ENCODE data around the gene CHD8. TPM values are rescaled to one million over a fixed set of nuclear protein-coding genes. Genes with fewer than 3 reads are reported as not detected.

CHD8 gene
- total and polyA plus RNA-seq, 10 of the 15 experiments (the other 5 are each of a cell fraction or from before 2014, with no cell fraction given) = 20.2 to 79.5 (median 35.5) TPM

DNA sequence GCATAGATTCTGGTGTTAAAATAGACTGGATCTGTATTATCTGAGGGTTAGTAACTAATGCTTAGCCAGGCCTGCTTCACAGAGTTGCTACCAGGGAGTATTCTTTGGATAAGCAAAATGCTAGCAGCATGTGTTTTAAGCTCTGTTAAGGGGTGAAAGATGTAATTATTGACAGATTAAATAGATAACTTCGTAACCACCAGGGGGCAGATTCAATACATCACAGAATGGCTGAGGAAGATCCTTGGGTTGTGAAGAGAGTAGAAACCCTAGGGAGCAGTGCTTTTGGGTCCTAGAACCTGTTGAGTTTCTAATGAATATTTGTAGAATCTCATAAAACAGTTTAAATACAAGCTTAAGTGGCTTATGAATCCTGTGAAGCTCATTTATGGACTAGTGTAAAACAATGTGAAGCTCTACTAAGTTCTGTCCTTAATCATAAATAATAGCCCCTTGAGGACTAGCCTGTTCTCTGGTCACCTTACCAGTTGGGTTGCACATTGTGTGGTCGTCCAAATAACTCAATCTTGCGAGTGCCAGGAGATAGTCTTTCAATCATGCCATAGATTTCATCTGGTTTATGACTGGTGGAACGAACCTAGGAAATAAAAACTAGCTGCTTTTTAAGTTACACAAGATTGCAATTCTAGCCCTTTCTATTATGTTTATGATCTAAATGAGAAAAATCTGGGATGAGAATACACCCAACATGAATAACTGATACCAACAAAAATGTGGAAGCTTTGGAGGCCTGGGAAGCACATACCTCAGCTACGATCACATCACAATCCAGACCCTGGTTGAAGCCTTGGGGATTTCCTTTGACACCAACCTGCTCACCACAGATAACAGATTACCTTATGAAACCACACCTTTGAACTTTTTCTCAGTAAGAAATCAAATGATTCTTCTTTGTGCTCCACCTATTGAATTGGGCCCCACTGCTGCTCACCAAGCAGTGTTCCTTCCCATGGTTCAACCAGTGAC is 42.9 kb upstream of the CHD8 start (continued):
- TF ChIP-seq, protein P1, sequence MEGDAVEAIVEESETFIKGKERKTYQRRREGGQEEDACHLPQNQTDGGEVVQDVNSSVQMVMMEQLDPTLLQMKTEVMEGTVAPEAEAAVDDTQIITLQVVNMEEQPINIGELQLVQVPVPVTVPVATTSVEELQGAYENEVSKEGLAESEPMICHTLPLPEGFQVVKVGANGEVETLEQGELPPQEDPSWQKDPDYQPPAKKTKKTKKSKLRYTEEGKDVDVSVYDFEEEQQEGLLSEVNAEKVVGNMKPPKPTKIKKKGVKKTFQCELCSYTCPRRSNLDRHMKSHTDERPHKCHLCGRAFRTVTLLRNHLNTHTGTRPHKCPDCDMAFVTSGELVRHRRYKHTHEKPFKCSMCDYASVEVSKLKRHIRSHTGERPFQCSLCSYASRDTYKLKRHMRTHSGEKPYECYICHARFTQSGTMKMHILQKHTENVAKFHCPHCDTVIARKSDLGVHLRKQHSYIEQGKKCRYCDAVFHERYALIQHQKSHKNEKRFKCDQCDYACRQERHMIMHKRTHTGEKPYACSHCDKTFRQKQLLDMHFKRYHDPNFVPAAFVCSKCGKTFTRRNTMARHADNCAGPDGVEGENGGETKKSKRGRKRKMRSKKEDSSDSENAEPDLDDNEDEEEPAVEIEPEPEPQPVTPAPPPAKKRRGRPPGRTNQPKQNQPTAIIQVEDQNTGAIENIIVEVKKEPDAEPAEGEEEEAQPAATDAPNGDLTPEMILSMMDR (IDR thresholded peaks at IDR 0.05 in 2 of 3, conservative IDR thresholded peaks at IDR 0.05 in 1 of 3; ENCODE audit: control insufficient read depth in 2 of 3, extremely low read depth in 1 of 3, insufficient read depth in 1 of 3, low read depth in 3 of 3, low read length in 3 of 3) = peak; percentile 34 to 61 (median 42)
- TF ChIP-seq PAX8 (IDR thresholded peaks at IDR 0.05) = no peak
- TF ChIP-seq MTA2 (IDR thresholded peaks at IDR 0.05; ENCODE audit: low read depth) = peak; percentile 39; the same call in 1 of the 2 replicates
- no peak for TF ChIP-seq WRNIP1 (IDR thresholded peaks at IDR 0.05; ENCODE audit: borderline replicate concordance, low read depth, low read length)
- TF ChIP-seq NR2C1 (IDR thresholded peaks at IDR 0.05) = 0 out of 2 replicates have a peak, but pooled peaks have one; percentile 17
- no peak for TF ChIP-seq BMI1 (IDR thresholded peaks at IDR 0.05; ENCODE audit: borderline replicate concordance)
- TF ChIP-seq DPF2 (IDR thresholded peaks at IDR 0.05) = no peak
- TF ChIP-seq SMAD5 (IDR thresholded peaks at IDR 0.05; ENCODE audit: low read depth) = no peak
- TF ChIP-seq ZNF384 (IDR thresholded peaks at IDR 0.05; ENCODE audit: borderline replicate concordance, low read depth, low read length) = no peak
- TF ChIP-seq SMC3 (IDR thresholded peaks at IDR 0.05; ENCODE audit: borderline replicate concordance, low read length) = peak; percentile 83; the same call in 1 of the 2 replicates
- TF ChIP-seq, protein P2, sequence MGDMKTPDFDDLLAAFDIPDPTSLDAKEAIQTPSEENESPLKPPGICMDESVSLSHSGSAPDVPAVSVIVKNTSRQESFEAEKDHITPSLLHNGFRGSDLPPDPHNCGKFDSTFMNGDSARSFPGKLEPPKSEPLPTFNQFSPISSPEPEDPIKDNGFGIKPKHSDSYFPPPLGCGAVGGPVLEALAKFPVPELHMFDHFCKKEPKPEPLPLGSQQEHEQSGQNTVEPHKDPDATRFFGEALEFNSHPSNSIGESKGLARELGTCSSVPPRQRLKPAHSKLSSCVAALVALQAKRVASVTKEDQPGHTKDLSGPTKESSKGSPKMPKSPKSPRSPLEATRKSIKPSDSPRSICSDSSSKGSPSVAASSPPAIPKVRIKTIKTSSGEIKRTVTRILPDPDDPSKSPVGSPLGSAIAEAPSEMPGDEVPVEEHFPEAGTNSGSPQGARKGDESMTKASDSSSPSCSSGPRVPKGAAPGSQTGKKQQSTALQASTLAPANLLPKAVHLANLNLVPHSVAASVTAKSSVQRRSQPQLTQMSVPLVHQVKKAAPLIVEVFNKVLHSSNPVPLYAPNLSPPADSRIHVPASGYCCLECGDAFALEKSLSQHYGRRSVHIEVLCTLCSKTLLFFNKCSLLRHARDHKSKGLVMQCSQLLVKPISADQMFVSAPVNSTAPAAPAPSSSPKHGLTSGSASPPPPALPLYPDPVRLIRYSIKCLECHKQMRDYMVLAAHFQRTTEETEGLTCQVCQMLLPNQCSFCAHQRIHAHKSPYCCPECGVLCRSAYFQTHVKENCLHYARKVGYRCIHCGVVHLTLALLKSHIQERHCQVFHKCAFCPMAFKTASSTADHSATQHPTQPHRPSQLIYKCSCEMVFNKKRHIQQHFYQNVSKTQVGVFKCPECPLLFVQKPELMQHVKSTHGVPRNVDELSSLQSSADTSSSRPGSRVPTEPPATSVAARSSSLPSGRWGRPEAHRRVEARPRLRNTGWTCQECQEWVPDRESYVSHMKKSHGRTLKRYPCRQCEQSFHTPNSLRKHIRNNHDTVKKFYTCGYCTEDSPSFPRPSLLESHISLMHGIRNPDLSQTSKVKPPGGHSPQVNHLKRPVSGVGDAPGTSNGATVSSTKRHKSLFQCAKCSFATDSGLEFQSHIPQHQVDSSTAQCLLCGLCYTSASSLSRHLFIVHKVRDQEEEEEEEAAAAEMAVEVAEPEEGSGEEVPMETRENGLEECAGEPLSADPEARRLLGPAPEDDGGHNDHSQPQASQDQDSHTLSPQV (IDR thresholded peaks at IDR 0.05) = no peak
- no peak for TF ChIP-seq JUND (IDR thresholded peaks at IDR 0.05; ENCODE audit: low read depth, low read length)
- TF ChIP-seq RUNX3 (IDR thresholded peaks at IDR 0.05; ENCODE audit: low read length) = peak; percentile 70; the same call in 1 of the 2 replicates
- 0 out of 2 replicates have a peak, but pooled peaks have one; percentile 28 for TF ChIP-seq NBN (IDR thresholded peaks at IDR 0.05)
- TF ChIP-seq JUNB (IDR thresholded peaks at IDR 0.05) = no peak

Measured in GM12878 (cell line).